OCI-LY1 (cell line): ENCODE measurements around the gene DCLK1.

ENCODE experiments used
- EZH2 ChIP-seq: fragments of 200-600 bp; sonication (generic), shearing (Covaris generic); IDR thresholded peaks from 2 replicates; pipeline ENCODE4 v1.8.0; 2017; ENCODE audit warnings: borderline replicate concordance, mixed run types, mild to moderate bottlenecking, antibody characterized with exemption, low read length, moderate library complexity, mixed read lengths
- TF ChIP-seq, protein P1 (sequence below): fragments of 200-600 bp; sonication (generic), shearing (Covaris generic); IDR thresholded peaks from 2 replicates; pipeline ENCODE4 v1.5.1; 2017; ENCODE audit warnings: mild to moderate bottlenecking, antibody characterized with exemption, low read length, moderate library complexity, mixed read lengths

GRCh38 chr13:35961461-35962220 is 169.5 kb downstream of the DCLK1 start:
- TF ChIP-seq, protein P1, sequence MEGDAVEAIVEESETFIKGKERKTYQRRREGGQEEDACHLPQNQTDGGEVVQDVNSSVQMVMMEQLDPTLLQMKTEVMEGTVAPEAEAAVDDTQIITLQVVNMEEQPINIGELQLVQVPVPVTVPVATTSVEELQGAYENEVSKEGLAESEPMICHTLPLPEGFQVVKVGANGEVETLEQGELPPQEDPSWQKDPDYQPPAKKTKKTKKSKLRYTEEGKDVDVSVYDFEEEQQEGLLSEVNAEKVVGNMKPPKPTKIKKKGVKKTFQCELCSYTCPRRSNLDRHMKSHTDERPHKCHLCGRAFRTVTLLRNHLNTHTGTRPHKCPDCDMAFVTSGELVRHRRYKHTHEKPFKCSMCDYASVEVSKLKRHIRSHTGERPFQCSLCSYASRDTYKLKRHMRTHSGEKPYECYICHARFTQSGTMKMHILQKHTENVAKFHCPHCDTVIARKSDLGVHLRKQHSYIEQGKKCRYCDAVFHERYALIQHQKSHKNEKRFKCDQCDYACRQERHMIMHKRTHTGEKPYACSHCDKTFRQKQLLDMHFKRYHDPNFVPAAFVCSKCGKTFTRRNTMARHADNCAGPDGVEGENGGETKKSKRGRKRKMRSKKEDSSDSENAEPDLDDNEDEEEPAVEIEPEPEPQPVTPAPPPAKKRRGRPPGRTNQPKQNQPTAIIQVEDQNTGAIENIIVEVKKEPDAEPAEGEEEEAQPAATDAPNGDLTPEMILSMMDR: no peak
- TF ChIP-seq EZH2: no peak
